A549 treated with AZD2906 at 1 μM for 4 hours (cell line): ENCODE data around the gene OR5B21. TPM values are rescaled to one million over a fixed set of nuclear protein-coding genes. Genes with fewer than 3 reads are reported as not detected.

Source experiments
- total RNA-seq: library from RNA; stranded (reverse); fragments of 200-300 nt; extraction: Qiagen RNA extraction; gene quantifications from 5 replicates; pipeline ENCODE4 v1.2.3, GENCODE V29; 2022

The OR5B21 gene
- not detected in 5 replicates for total RNA-seq

DNA sequence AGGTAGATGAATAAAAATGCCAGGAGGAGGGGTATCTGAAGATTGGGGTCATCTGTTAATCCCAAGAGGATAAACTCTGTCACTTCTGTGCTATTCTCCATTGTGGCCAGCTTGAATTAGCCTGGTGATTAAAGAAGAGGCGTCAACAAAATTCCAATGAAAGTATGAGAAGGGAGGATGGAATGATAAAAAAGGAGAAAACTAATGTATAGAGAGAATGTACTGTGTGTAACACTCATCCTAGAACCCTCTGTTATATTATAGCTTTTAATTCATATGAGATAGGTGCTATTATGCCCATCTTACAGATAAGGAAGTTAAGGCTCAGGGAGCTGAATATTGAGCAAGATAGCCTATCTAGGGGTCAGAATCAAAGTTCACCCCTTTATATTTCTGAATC lies at the start of gene OR5B21:
TSS of gene OR5B21 (minus strand) at position 101 of the 400 bp plus-strand sequence. CDS start at position 101, 0 bp downstream.

Other genes with a start within 250 kb of the OR5B21 start
- not detected in 5 replicates for gene OR10W1, start 239.8 kb downstream of the OR5B21 start, total RNA-seq
- not detected in 5 replicates for gene OR5B17, start 149.0 kb downstream of the OR5B21 start, total RNA-seq
- gene OR5B3, start 101.2 kb downstream of the OR5B21 start, total RNA-seq, result not detected in 5 replicates
- not detected in 5 replicates for gene OR5B2, start 80.0 kb downstream of the OR5B21 start, total RNA-seq
- gene OR5B12, start 65.9 kb downstream of the OR5B21 start, total RNA-seq, result not detected in 5 replicates
- 1.7 to 2.7 TPM (median 2.0 TPM) in 5 replicates for gene LPXN, start 67.8 kb upstream of the OR5B21 start, total RNA-seq
- 30.8 to 43.4 TPM (median 34.9 TPM) in 5 replicates for gene ZFP91, start 71.0 kb upstream of the OR5B21 start, total RNA-seq
- gene CNTF, start 114.6 kb upstream of the OR5B21 start, total RNA-seq, result 0.96 to 1.3 TPM (median 1.2 TPM) in 5 replicates
- gene GLYAT, start 223.8 kb upstream of the OR5B21 start, total RNA-seq, result not detected in 5 replicates